Measurements from ENCODE around the gene HMX1.

The HMX1 gene

DNA sequence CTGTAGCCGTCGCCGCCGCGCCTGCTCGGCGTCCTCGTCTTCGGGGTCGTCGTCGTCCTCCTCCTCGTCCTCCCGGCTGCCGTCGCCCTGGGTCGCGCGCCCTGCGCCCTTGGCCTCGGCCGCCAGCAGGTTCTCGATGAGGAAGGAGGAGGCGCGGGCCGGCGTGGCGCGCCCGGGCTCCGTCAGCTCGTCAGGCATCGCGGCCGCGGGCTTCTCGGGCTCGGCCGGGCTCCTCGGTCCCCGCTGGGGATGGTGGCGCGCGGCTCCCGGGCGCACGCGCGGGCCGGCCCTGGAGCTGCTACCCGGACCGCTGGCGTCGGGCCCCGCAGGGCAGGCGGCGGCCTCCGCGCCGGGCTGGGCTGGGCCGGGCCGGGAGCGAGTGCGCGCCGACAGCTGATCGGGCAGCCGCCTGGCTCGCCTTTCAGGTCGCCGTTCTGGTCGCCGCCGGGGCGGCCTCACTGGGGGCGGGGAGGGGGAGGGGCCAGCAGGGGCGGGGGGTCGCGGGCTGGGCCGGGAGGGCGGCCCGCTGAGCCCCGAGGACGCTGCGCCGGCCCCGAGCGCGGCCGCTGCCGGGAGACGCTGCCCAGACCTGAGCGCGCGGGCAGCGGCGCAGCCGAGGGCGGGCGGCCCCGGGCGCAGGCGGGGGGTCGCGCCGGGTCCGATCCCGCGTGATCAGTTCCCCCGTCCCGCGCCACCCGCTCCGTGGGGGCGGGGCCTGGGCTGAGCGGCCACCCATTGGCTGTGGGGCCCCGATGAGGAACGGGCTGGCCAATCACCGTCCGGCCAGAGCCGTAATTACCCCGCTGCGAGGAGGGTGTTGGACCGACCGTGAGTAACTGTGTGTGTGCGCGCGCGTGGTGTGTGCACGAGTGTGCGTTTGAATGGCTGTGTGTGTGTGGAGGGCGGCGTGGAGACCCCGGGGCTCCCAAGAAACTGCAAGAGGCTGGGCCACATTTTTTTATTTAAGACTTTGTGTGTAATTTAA is at the start of gene HMX1:
TSS of gene HMX1 (minus strand) at position 423 of the 985 bp plus-strand sequence. CDS start at position 198, 225 bp downstream.
- TF ChIP-seq, protein P1, sequence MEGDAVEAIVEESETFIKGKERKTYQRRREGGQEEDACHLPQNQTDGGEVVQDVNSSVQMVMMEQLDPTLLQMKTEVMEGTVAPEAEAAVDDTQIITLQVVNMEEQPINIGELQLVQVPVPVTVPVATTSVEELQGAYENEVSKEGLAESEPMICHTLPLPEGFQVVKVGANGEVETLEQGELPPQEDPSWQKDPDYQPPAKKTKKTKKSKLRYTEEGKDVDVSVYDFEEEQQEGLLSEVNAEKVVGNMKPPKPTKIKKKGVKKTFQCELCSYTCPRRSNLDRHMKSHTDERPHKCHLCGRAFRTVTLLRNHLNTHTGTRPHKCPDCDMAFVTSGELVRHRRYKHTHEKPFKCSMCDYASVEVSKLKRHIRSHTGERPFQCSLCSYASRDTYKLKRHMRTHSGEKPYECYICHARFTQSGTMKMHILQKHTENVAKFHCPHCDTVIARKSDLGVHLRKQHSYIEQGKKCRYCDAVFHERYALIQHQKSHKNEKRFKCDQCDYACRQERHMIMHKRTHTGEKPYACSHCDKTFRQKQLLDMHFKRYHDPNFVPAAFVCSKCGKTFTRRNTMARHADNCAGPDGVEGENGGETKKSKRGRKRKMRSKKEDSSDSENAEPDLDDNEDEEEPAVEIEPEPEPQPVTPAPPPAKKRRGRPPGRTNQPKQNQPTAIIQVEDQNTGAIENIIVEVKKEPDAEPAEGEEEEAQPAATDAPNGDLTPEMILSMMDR (conservative IDR thresholded peaks at IDR 0.05), result no peak
- peak within 1 kb of the TSS; percentile 53 for H3K27ac ChIP-seq

DNA sequence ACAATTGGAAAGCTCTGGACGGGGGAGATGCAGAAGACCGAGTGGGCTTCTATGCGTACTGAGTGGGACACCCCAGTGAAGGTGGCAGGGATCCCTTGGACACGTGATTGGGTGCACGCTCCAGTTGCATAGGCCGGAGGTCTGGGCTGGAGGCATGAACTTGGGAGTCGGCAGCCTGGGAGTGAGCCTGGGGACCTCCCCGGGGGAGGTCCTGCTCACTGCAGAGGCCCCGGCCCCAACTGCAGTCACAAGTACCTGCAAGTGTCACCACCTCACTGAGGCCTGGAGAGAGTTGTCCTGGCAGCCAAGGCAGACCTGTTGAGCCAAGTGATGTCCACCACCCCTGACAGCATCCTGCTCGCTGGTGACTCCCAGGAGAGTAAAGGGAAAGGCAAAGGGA is 49.3 kb upstream of the HMX1 start:
- TF ChIP-seq, protein P1 (conservative IDR thresholded peaks at IDR 0.05), result no peak
- H3K27ac ChIP-seq, result no peak overlapping the region

DNA sequence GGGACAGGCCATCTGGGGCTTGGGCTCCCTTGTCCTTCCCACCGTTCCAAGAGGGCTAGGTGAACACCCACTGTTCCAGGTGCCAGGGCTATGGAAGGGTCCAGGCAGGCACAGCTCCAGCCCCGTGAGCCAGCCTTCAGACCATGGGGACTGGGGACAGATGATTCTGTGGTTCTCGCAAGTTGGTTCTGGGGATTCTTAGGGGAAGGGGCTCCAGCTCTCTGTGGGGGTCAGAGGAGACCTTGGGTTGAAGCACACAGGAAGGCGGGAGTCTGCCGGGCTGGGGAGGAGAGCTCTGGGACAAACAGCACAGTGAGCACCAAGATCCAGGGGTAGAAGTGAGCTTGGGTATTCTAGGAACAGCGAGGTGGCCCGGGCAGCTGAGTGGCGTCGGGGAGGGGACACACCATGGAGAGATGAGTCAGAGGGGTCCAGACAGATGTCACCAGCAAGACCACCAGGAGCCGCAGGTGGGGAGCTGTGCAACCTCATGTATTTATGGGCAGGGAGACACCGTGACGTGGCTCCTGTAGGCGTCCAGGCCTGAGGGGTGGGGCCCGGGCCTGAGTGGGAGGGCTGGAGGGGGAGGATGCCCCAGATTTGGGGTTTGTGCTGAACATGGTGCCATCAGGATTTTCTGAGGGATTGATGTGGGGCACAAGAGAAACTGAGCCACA is 48.8 kb upstream of the HMX1 start:
- TF ChIP-seq, protein P1 (conservative IDR thresholded peaks at IDR 0.05), result no peak
- H3K27ac ChIP-seq, result no peak overlapping the region

DNA sequence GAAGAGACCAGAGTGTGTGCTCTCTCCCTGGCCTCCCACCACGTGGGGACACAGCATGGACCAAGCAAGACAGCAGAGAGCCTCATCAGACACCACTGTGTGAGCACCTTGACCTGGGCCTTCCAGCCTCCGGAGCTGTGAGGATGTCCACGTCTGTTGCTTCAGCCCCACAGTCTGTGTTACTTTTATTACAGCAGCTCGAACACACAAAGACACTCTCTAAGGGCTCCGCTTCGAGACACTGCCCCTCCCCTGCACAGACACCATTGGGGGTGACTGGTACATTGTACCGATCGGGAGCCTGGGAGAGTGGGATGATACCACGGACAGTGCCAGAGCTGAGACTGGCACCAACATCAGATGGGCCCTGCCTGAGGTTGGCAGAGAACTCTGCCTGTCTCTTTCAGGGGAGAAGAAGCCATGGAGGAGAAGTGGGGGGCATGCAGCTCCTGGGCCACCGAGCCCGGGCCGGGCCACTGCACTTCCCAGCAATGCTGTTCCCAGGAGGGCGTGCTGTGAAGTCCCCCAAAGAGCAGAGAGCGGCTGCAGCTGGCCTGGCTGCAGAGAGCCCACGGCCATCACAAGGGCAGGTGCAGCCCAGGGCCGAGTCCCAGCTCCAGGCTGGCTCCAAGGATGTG is 48.1 kb upstream of the HMX1 start:
- TF ChIP-seq, protein P1 (conservative IDR thresholded peaks at IDR 0.05), result no peak
- no peak overlapping the region for H3K27ac ChIP-seq

DNA sequence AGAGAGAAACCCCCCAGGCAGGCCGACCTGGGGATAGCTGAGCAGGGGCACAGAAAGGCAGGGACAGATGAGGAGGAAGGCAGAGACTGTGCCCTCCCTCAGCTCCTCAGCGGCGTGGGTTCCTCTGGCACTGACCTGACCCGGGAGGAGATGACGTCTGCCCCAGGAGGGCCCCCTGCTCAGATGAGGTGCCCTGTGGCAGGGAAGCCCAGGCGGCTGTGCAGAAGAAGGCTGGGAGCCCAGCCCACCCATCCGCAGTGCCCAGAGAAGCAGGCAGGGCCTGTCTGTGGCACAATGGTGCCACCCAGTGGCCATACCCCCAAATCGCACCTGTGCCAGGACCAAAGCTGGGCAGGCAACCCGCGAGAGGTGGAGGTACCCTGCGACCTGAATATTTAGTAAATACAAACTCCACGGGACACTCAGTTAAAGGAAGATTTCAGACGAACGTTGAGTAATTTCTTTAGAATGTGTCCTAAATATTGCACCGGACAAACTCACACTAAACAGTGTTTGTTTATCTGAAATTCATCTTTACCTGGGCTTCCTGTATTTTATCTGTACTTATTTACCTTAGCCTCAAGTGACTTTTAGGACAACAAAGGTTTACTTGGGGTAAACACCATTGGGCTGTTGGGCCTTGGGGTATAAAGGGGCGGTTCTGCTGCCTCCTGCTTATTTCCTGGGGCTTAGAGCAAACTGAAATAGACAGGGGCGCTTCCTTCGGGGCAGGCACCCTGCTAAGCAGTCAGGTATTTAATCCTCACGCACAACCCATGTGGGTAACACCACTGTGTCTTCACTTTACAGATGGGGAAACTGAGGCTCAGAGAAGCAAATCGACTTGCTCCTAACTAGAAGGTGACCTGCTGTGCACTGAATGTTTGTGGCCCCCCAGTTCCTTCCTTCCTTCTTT is 46.5 kb upstream of the HMX1 start:
- TF ChIP-seq, protein P1 (conservative IDR thresholded peaks at IDR 0.05), result peak; percentile 94
- no peak overlapping the region for H3K27ac ChIP-seq

DNA sequence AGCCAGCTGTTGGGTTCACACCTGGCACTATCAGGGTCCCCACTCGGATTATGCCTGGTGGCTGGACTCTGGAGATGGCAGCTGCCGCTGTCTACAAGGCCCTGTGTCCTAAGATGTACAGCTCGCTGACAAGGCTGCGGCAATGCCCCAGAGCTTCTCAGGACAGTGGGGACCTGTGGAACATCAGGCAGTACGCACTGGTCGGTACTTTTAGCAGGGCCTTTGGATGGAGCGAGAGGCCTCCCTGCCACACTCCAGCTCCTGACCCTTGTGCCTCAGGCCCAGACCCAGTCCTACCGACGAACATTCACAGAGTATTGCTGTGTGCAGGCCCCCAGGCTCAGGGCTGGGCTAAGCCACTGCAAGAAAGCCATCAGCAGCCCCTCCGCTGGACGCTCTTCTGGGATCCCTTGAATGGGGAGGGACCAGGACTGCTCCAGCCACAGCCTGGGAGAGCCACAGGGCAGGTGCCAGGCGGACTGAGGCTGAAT is 45.7 kb upstream of the HMX1 start:
- TF ChIP-seq, protein P1 (conservative IDR thresholded peaks at IDR 0.05), result no peak
- H3K27ac ChIP-seq, result no peak overlapping the region

Measured in VCaP (cell line).